ENCODE results near the gene OLFM1.

DNA sequence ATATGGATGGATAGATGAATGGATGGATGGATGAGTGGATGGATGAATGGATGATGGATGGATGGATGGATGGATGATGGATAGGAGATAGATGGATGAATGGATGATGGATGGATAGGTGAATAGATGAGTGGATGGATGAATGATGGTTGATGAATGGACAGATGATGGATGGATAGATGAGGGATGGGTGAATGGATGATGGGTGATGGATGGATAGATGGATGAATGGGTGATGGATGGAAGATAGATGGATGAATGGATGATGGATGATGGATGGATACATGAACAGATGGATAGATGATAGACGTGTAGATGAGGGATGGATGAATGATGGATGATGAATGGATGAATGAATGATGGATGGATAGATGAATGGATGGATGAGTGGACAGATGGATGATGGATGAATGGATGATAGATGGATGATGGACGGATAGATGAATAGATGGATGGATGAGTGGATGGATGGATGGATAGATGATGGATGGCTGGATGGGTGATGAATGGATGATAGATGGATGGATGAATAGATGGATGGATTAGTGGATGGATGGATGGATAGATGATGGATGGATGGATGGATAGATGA, 53.8 kb downstream of the OLFM1 start:
- TF ChIP-seq POLR2A (IDR thresholded peaks at IDR 0.05) = no peak
- TF ChIP-seq, protein P1, sequence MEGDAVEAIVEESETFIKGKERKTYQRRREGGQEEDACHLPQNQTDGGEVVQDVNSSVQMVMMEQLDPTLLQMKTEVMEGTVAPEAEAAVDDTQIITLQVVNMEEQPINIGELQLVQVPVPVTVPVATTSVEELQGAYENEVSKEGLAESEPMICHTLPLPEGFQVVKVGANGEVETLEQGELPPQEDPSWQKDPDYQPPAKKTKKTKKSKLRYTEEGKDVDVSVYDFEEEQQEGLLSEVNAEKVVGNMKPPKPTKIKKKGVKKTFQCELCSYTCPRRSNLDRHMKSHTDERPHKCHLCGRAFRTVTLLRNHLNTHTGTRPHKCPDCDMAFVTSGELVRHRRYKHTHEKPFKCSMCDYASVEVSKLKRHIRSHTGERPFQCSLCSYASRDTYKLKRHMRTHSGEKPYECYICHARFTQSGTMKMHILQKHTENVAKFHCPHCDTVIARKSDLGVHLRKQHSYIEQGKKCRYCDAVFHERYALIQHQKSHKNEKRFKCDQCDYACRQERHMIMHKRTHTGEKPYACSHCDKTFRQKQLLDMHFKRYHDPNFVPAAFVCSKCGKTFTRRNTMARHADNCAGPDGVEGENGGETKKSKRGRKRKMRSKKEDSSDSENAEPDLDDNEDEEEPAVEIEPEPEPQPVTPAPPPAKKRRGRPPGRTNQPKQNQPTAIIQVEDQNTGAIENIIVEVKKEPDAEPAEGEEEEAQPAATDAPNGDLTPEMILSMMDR (IDR thresholded peaks at IDR 0.05) = no peak

Measured in uterus (tissue), 2 donors.